NCI-H2107 treated with DMSO at 0.1 percent for 48 hours (cell line): Measurements from ENCODE around the gene CMSS1.

ENCODE experiments used
- DNase-seq: peaks from one replicate; lab custom pipeline; 2025; ENCODE audit not compliant: unreplicated experiment; lab: John Stamatoyannopoulos, UW

Gene CMSS1

GRCh38 chr3:100102757-100103156 lies 285.1 kb downstream of the CMSS1 start:
- DNase-seq, result no peak

- no peak for DNase-seq
These were observed 286.1 kb downstream of the CMSS1 start for GRCh38 chr3:100103558-100104441.

GRCh38 chr3:100104442-100104798 lies 286.8 kb downstream of the CMSS1 start:
- DNase-seq, result no peak

GRCh38 chr3:100104817-100105413 lies 287.3 kb downstream of the CMSS1 start:
- no peak for DNase-seq

GRCh38 chr3:100105501-100105900 lies 287.8 kb downstream of the CMSS1 start:
- no peak for DNase-seq

- no peak for DNase-seq
These were observed 288.4 kb downstream of the CMSS1 start for GRCh38 chr3:100106094-100106493.

- no peak for DNase-seq
These were observed 289.0 kb downstream of the CMSS1 start for GRCh38 chr3:100106531-100107141.

- DNase-seq, result no peak
These were observed 289.7 kb downstream of the CMSS1 start for GRCh38 chr3:100107221-100107814.

- DNase-seq, result peak; percentile 71
These were observed 290.9 kb downstream of the CMSS1 start for GRCh38 chr3:100108464-100109079.

GRCh38 chr3:100110162-100110561 lies 292.5 kb downstream of the CMSS1 start:
- no peak for DNase-seq

- no peak for DNase-seq
These were observed 294.1 kb downstream of the CMSS1 start for GRCh38 chr3:100111728-100112127.

GRCh38 chr3:100113723-100114412 lies 296.2 kb downstream of the CMSS1 start:
- DNase-seq, result no peak

- DNase-seq, result no peak
These were observed 296.9 kb downstream of the CMSS1 start, which contains the start of gene FILIP1L for GRCh38 chr3:100114413-100115030. TSS of gene FILIP1L (minus strand) at chr3:100114501.

GRCh38 chr3:100117093-100117492 lies 299.4 kb downstream of the CMSS1 start:
- no peak for DNase-seq

- DNase-seq, result no peak
These were observed 302.4 kb downstream of the CMSS1 start for GRCh38 chr3:100120012-100120411.

GRCh38 chr3:100120693-100121092 lies 303.0 kb downstream of the CMSS1 start:
- no peak for DNase-seq

- no peak for DNase-seq
These were observed 304.7 kb downstream of the CMSS1 start for GRCh38 chr3:100122321-100122720.

- DNase-seq, result no peak
These were observed 305.4 kb downstream of the CMSS1 start for GRCh38 chr3:100123112-100123511.

GRCh38 chr3:100124201-100124761 lies 306.6 kb downstream of the CMSS1 start:
- no peak for DNase-seq
